Measurements from ENCODE around the gene KRTAP5-11.
"Not testable (repeated sequence)": the region's sequence is repeated elsewhere in the genome, so short reads cannot be mapped to it uniquely, and the experiment has no call there.

DNA sequence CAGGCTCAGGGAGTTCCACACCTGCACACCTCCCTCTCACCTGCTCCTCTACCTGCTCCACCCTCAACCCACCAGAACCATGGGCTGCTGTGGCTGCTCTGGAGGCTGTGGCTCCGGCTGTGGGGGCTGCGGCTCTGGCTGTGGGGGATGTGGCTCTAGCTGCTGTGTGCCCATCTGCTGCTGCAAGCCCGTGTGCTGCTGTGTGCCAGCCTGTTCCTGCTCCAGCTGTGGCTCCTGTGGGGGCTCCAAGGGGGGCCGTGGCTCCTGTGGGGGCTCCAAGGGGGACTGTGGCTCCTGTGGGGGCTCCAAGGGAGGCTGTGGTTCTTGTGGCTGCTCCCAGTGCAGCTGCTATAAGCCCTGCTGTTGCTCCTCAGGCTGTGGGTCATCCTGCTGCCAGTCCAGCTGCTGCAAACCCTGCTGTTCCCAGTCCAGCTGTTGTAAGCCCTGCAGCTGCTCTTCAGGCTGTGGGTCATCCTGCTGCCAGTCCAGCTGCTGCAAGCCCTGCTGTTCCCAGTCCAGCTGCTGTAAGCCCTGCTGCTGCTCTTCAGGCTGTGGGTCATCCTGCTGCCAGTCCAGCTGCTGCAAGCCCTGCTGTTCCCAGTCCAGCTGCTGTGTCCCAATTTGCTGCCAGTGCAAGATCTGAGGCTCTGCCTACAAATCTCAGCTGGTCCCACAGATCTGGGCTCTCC, 44.6 kb downstream of the KRTAP5-11 start, which contains the start of gene KRTAP5-8:
- TF ChIP-seq, protein P1, sequence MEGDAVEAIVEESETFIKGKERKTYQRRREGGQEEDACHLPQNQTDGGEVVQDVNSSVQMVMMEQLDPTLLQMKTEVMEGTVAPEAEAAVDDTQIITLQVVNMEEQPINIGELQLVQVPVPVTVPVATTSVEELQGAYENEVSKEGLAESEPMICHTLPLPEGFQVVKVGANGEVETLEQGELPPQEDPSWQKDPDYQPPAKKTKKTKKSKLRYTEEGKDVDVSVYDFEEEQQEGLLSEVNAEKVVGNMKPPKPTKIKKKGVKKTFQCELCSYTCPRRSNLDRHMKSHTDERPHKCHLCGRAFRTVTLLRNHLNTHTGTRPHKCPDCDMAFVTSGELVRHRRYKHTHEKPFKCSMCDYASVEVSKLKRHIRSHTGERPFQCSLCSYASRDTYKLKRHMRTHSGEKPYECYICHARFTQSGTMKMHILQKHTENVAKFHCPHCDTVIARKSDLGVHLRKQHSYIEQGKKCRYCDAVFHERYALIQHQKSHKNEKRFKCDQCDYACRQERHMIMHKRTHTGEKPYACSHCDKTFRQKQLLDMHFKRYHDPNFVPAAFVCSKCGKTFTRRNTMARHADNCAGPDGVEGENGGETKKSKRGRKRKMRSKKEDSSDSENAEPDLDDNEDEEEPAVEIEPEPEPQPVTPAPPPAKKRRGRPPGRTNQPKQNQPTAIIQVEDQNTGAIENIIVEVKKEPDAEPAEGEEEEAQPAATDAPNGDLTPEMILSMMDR (IDR thresholded peaks at IDR 0.05) = not testable (repeated sequence)
- TF ChIP-seq POLR2A (IDR thresholded peaks at IDR 0.05) = not testable (repeated sequence)
